HTERT RPE-1 (cell line): ENCODE results near the gene MUC6.

Experiments
- in situ Hi-C: fragments of 300-500 bp; cut with MboI; formaldehyde crosslinking; loops from 4 replicates; pipeline ENCODE4 v1.14.3; 2020; ENCODE audit warnings: low sequenced_read_pairs

Gene MUC6

DNA sequence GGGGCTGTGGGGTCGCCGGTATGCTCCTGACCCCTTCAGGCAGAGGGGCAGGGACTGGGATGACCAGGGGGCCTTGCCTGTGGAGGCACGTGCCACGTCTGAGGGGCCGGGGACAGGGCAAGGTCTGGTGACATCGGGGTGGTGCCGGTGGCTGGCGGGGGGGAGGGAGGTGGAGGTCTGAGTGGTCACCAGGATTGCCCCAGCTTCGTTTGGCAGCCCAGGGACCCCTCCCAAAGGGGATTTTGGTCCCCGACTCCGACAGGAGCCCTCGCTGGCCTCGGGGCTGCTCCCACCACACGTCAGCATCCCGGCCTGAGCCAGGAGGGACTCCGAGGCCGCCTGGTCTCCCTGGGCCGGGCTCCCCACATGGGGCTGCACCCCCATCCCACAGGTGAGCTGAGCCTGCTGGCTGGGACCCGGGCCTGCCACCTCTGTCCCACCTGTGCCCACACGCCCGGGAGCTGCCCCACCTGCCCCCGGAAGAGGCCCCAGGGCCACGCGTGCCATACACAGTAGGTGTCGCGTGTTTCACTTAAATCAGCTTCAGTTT is 1.1 kb upstream of the MUC6 start:
- in situ Hi-C loops, result no loop called here

- in situ Hi-C loops, result no loop called here
Measured at GRCh38 chr11:1036931-1037330, 413 bp upstream of the MUC6 start.

- in situ Hi-C loops, result no loop called here
Measured at GRCh38 chr11:1035577-1036283, 788 bp downstream of the MUC6 start.

- in situ Hi-C loops, result no loop called here
Measured at GRCh38 chr11:1034456-1035295, 1.8 kb downstream of the MUC6 start.

DNA sequence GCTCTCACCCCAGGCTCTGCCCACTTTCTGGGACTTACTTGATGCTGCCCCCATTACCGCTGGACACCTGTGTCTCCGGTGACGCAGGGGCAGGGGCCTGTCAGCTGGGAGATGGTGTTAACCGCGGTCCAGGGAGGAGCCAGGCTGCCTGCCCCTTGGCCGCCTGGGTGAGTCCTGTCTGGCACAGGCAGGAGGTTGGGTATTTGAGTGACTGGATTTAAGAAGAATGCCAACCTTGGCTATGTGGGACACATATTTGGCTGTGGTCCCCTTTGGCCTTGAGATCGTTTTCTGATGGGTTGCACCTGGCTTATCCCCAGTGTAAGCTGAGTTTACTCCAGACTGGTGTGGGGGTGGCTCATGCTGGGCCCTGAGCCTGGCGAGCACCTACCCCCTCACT is 2.5 kb downstream of the MUC6 start:
- in situ Hi-C loops, result no loop called here

DNA sequence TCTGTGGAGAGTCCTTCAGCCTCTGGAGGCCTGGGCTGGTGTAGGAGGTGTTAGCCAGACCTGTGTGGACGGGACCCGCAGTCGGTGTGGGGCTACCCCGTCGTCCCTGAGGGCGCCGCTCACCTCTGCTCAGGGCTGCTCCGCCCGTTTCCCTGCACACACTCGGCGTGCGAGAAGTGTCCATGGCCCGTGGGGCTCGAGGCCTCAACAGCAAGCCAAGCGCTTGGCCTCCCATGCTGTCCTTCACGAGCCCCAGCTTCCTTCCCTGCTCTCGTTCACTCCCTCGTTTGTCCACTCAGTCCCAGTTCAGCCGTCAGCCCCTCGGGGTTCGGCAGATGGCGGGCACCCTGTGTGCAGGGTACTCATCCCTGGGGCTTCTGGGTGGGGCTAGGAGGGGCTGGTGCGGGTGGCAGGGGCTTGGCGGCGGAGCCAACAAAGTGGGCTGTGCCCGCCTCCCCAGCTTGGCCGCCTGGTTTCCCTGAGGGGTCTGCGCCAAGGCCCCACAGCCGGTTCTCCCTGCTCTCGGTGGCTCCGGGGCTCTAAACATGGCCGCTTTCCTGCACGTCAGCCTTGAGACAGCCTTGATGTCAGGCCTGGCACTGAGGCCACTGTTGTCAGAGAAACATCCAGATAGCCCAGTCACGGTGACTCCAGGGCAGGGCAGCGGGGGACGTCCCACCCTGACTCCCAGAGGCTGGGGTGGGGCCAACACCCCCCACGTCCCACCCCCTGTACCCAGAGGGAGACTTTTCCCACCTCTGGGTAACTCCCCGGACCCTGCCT is 3.3 kb downstream of the MUC6 start:
- in situ Hi-C loops, result no loop called here

GRCh38 chr11:1032310-1032891 is 4.1 kb downstream of the MUC6 start:
- in situ Hi-C loops, result no loop called here

- in situ Hi-C loops, result no loop called here
Measured at GRCh38 chr11:1031121-1031899, 5.2 kb downstream of the MUC6 start.

- in situ Hi-C loops, result no loop called here
Measured at GRCh38 chr11:1030556-1030955, 6.0 kb downstream of the MUC6 start.

DNA sequence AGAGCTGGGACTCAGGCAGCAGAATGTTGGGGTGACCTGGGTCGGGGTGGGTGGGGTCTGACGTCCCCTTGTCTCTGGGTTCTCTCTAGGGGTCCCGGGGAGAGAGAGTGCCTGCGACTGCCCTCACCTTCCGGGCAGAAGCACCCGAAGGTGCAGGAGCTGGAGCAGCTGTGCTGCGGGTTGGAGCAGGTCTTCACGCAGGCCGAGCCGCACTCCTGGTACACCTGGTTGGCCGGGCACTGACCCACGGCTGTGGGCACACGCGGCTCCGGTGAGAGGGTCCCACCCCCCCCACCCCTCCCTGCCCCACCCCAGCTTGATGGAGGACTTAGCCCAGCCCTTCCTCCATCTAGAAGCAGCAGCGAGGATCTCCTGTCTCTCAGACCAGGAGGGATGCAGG is 6.4 kb downstream of the MUC6 start:
- in situ Hi-C loops, result no loop called here

- in situ Hi-C loops, result no loop called here
Measured at GRCh38 chr11:1029654-1030053, 6.9 kb downstream of the MUC6 start.

- in situ Hi-C loops, result no loop called here
Measured at GRCh38 chr11:1029051-1029450, 7.5 kb downstream of the MUC6 start.

- in situ Hi-C loops, result no loop called here
Measured at GRCh38 chr11:1028616-1029015, 7.9 kb downstream of the MUC6 start.

DNA sequence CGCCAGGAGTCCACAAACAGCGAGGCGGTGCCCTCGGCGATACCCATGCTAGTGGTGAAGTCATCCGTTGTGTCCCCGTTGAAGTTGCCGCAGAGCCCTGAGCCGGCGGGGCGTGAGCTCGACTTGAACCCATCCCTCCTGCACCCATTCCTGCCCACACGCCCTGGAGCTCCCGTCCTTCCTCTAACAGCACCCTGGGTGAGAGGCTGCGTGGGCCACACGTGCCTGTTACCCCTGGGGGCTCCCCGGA is 8.3 kb downstream of the MUC6 start:
- in situ Hi-C loops, result no loop called here

GRCh38 chr11:1027483-1028290 is 8.8 kb downstream of the MUC6 start:
- in situ Hi-C loops, result no loop called here

GRCh38 chr11:1026641-1027482 is 9.7 kb downstream of the MUC6 start:
- in situ Hi-C loops, result no loop called here

DNA sequence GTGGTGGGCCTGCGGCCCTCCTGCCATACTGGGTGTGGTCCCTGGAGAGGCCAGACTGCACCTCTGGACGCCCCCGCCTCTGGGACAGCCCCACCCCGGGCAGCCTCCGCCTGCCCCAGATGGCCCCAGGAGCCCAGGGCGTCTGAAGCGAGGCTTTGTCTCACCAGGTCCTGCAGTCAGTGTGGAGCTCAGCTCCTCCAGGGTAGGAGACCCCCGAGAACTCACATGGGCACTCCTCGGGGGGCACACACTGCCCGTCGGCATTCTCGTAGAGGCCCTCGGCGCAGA is 10.4 kb downstream of the MUC6 start:
- in situ Hi-C loops, result no loop called here

DNA sequence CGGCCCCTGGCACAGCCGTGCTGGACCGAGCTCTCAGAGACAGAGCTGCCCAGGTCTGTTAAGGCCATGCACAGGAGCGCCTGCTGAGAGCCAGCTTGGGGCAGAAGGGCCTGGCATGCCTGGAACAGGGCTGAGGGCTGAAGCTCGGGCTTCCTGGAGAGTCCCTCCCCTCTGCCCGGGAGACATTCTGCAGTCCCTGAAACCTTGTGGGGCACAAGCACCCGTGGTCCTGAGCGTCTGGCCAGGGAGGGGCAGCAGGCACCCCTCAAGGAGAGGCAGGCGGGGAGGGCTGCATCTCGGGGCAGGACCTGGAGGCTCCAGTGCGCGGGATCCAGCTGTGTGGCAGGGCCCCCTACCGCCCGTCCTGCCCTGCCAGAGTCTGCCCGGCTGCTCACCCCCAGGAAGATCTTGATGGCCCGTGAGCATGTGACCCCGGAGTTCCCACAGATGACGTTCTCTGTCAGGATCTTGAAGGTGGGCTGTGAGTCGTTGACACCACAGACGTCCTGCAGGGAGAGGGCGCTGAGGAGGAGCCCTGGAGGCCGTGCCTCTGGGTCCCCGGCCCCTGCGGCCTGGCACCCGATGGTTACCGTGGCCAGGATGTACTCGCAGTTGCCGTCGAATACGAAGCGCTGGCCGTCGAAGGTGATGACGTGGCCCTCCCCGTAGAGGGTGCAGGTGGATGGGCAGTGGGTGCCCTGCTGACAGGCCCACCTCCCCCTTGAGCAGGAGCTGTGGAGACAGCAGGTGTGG is 10.9 kb downstream of the MUC6 start:
- in situ Hi-C loops, result no loop called here
